Neural crest cell (in vitro differentiated cells): Measurements from ENCODE around the gene MAP3K7CL. TPM values are rescaled to one million over a fixed set of nuclear protein-coding genes. Genes with fewer than 3 reads are reported as not detected.

Source experiments
- DNase-seq: peaks from one replicate; pipeline ENCODE4 v3.0.0; 2021; ENCODE audit warnings: low read depth, mixed read lengths, low spot score
- H3K27ac Mint-ChIP-seq: one replicate; pipeline ENCODE4 v1.8.0; 2021; ENCODE audit warnings: mild to moderate bottlenecking, mixed read lengths; ENCODE audit not compliant: unreplicated experiment
- H3K27me3 Mint-ChIP-seq: 2 replicates; pipeline ENCODE4 v1.8.0; 2021; ENCODE audit warnings: low read depth, mild to moderate bottlenecking, mixed read lengths
- H3K36me3 Mint-ChIP-seq: 2 replicates; pipeline ENCODE4 v1.8.0; 2021; ENCODE audit warnings: low read depth, mild to moderate bottlenecking, mixed read lengths
- H3K4me1 Mint-ChIP-seq: 2 replicates; pipeline ENCODE4 v1.8.0; 2021; ENCODE audit warnings: mixed read lengths
- H3K4me3 Mint-ChIP-seq: one replicate; pipeline ENCODE4 v1.8.0; 2021; ENCODE audit warnings: mild to moderate bottlenecking, mixed read lengths
- H3K9me3 Mint-ChIP-seq: 2 replicates; pipeline ENCODE4 v1.8.0; 2021; ENCODE audit warnings: mixed read lengths
- total RNA-seq: library from RNA; stranded (reverse); gene quantifications from 2 replicates; pipeline ENCODE4 v1.2.1, GENCODE V29; 2021
- TF ChIP-seq, protein P1 (sequence below): fragments of 200-600 bp; sonication (generic); conservative IDR thresholded peaks from 2 replicates; pipeline ENCODE4 v1.5.0; 2021; ENCODE audit warnings: antibody characterized with exemption, mild to moderate bottlenecking

Gene MAP3K7CL
- total RNA-seq, 1 donor from 2014 or later = not detected

DNA sequence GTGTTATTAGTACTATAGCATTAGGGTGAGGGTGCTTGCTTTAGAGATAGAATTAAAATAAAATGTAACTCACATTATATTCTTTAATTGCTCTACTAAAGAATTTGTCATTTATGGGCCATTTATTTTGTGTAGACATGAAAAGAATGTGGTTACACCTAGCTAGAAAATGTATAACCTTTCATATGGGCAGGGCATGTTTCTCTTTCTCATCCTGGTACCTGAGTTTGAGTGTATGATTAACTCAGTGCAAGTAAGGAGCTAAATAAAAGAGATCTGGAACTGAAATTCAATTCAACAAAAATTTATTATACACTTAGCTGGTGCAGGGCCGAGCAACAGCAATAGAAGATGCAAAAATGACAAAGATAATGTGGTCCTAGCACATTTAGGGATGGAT lies 47.4 kb downstream of the MAP3K7CL start:
- no peaks in the 10 kb centered on the region for H3K27me3 Mint-ChIP-seq
- H3K36me3 Mint-ChIP-seq = no peaks in the 10 kb centered on the region
- TF ChIP-seq, protein P1, sequence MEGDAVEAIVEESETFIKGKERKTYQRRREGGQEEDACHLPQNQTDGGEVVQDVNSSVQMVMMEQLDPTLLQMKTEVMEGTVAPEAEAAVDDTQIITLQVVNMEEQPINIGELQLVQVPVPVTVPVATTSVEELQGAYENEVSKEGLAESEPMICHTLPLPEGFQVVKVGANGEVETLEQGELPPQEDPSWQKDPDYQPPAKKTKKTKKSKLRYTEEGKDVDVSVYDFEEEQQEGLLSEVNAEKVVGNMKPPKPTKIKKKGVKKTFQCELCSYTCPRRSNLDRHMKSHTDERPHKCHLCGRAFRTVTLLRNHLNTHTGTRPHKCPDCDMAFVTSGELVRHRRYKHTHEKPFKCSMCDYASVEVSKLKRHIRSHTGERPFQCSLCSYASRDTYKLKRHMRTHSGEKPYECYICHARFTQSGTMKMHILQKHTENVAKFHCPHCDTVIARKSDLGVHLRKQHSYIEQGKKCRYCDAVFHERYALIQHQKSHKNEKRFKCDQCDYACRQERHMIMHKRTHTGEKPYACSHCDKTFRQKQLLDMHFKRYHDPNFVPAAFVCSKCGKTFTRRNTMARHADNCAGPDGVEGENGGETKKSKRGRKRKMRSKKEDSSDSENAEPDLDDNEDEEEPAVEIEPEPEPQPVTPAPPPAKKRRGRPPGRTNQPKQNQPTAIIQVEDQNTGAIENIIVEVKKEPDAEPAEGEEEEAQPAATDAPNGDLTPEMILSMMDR = no peak
- no peak overlapping the region for H3K27ac Mint-ChIP-seq
- no peak overlapping the region for H3K4me3 Mint-ChIP-seq
- H3K4me1 Mint-ChIP-seq = peaks cover 10% of the 10 kb centered on the region
- H3K9me3 Mint-ChIP-seq = no peaks in the 10 kb centered on the region
- no peak for DNase-seq

GRCh38 chr21:29178926-29179325 lies 48.5 kb downstream of the MAP3K7CL start:
- H3K27me3 Mint-ChIP-seq = no peaks in the 10 kb centered on the region
- TF ChIP-seq, protein P1 = no peak
- H3K4me3 Mint-ChIP-seq = no peak overlapping the region
- no peaks in the 10 kb centered on the region for H3K36me3 Mint-ChIP-seq
- H3K27ac Mint-ChIP-seq = no peak overlapping the region
- DNase-seq = no peak
- peaks cover 11% of the 10 kb centered on the region for H3K4me1 Mint-ChIP-seq
- H3K9me3 Mint-ChIP-seq = no peaks in the 10 kb centered on the region

DNA sequence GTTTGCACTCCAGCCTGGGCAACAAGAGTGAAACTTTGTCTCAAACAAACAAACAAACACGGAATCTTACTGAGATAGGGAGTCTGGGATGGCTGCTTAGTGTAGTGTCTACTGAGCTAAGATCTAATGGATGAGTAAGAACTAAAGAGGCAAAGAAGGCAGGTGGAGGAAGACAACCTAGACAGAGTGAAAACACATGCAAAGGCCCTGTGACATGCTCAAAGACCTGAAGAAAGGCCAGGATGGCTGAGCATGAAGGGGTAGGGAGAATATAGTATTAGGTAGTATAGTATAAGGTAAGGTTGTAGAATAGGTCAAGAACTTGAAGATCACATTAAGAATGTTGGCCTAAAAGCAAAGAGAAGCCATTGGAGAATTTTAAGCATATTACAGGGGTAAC lies 49.1 kb downstream of the MAP3K7CL start:
- Mint-ChIP-seq H3K36me3 (no peaks in the 10 kb centered on the region), H3K27ac (no peak overlapping the region), H3K4me1 (peaks cover 14% of the 10 kb centered on the region), H3K9me3 (no peaks in the 10 kb centered on the region), H3K27me3 (no peaks in the 10 kb centered on the region), H3K4me3 (no peak overlapping the region)
- TF ChIP-seq, protein P1 = no peak
- DNase-seq = no peak

DNA sequence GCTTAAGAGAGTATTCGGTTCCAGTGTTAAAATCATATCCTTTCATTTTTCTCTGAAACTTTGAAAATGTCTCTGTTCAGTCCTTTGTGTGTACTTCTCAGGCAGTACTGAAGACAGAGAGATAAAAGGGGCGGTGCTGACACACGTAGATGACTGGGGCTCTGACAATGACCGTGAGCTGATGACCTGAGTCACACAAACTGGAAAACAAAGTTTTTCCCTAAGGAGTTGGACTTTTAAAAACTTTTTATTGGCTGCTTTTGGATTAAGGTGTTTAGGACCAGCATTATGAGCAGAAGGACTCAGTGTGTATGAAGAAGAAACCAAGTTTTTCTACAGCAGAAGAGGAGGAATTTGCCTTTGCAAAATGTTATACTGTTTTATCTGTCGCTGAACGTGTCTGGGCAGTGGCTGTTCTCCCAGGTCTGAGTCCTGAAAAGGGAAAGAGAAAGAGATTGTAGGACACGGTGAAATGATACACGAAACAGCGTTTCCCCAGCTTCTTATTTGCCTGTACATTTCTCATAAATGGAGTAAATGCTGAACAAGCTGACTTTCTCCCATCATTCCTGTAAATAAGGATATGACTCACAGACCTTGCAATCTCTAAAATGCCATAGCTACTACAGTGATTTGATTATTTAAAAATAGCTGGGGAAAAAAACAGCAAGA lies 51.5 kb downstream of the MAP3K7CL start:
- Mint-ChIP-seq H3K36me3 (no peaks in the 10 kb centered on the region), H3K27me3 (no peaks in the 10 kb centered on the region), H3K4me3 (no peak overlapping the region), H3K27ac (no peak overlapping the region), H3K9me3 (no peaks in the 10 kb centered on the region), H3K4me1 (peaks cover 10% of the 10 kb centered on the region)
- DNase-seq = no peak
- TF ChIP-seq, protein P1 = no peak

DNA sequence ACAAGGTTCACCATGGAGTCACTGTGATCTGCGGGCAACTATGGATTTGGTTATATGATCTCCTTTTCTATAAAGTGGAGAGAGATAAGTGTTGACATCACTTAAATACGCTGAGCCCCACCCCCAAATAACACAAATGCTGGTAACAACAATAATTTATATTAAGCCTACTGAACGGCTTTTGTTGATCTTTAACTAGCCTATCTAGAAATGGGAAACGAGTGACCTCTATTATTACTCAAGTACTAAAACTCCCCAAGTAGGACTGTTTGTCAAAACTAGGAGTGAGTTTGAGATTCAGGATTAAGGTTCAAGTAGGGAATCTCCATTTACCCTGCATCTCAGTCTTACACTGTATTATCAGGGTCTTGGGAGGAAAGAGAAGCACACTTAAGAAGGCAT lies 52.2 kb downstream of the MAP3K7CL start:
- Mint-ChIP-seq H3K27ac (no peak overlapping the region), H3K4me1 (peaks cover 11% of the 10 kb centered on the region), H3K36me3 (no peaks in the 10 kb centered on the region), H3K4me3 (no peak overlapping the region), H3K27me3 (no peaks in the 10 kb centered on the region), H3K9me3 (no peaks in the 10 kb centered on the region)
- TF ChIP-seq, protein P1 = no peak
- no peak for DNase-seq
